K562 (cell line): ENCODE results near the gene BPIFB6. TPM values are rescaled to one million over a fixed set of nuclear protein-coding genes. Genes with fewer than 3 reads are reported as not detected.

Experiments used
- NFIC ChIP-seq: fragments of 450-650 bp; IDR thresholded peaks from 2 replicates; pipeline ENCODE4 v1.6.1; 2017; ENCODE audit warnings: mild to moderate bottlenecking, inconsistent platforms
- PRPF4 ChIP-seq: fragments of 200-400 bp; formaldehyde crosslinking; IDR thresholded peaks from one replicate; pipeline ENCODE4 v1.6.1; 2017; ENCODE audit warnings: low read length, low read depth, mild to moderate bottlenecking; ENCODE audit not compliant: insufficient read depth, poor library complexity, severe bottlenecking
- polyA plus RNA-seq, 8 experiments: library from polyadenylated mRNA; depleted of rRNA in 4 of 8; stranded (reverse) in 5 of 8; unstranded in 3 of 8; fragments of >200 nt; fragmentation: Nextera tagmentation in 2 of 8; fragmentation: Illumina TruSeq in 1 of 8; extraction: Ambion mirVana in 2 of 8; extraction: Trizol in 1 of 8; gene quantifications; 2 replicates each; pipeline versions ENCODE4 v1.2.1 to v1.2.3, GENCODE V29; 2011 to 2014; ENCODE audit warnings: inconsistent platforms in 1 of 8, missing spikeins in 1 of 8
- total RNA-seq, 7 experiments: library from RNA; depleted of rRNA in 6 of 7; stranded (reverse); fragments of >200 nt in 6 of 7; fragmentation: Illumina TruSeq in 2 of 7; extraction: Trizol in 2 of 7; gene quantifications; 2 replicates each; pipeline versions ENCODE4 v1.2.1 to v1.2.3, GENCODE V29; 2011 to 2021; ENCODE audit warnings: low replicate concordance in 1 of 7
- TF ChIP-seq, protein P1 (sequence below): fragments of 450-650 bp; IDR thresholded peaks from 2 replicates; pipeline ENCODE4 v1.6.1; 2016; ENCODE audit warnings: low read depth
- TF ChIP-seq, protein P2 (sequence below), 2 experiments: fragments of 450-650 bp in 1 of 2; IDR thresholded peaks; 2 replicates each; pipeline ENCODE4 v1.6.1; 2011 to 2017; ENCODE audit warnings: low read depth in 2 of 2, antibody characterized with exemption in 1 of 2, borderline replicate concordance in 1 of 2, low read length in 1 of 2, mild to moderate bottlenecking in 1 of 2, mixed read lengths in 1 of 2; ENCODE audit not compliant: control insufficient read depth in 1 of 2
- TF ChIP-seq, protein P3 (sequence below), 2 experiments: fragments of 450-650 bp; conservative IDR thresholded peaks; 2 replicates each; pipeline ENCODE4 v1.6.1; 2017; ENCODE audit warnings: mild to moderate bottlenecking in 2 of 2, moderate library complexity in 2 of 2

The BPIFB6 gene
- total and polyA plus RNA-seq, 9 of the 15 experiments (the other 6 are each of a cell fraction or from before 2014, with no cell fraction given): not detected

DNA sequence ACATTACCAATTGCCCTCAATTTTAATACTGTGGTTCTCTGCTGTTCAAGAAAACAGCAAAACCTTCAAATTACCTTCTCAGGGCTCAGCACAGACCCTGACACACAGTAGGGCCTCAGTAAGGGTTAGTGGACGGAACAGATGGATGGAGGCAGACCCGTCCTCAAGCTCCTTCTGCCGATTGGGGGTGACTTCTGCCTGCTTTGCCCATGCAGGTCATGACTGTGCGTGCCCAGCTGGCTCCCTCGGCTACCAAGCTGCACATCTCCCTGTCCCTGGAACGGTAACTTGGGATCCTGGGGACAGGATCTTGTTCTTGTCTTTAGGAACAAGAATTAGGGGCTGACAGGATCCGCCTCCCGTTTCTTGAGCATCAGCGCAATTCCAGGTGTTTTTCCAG, 38.2 kb downstream of the BPIFB6 start (continued):
- TF ChIP-seq, protein P1, sequence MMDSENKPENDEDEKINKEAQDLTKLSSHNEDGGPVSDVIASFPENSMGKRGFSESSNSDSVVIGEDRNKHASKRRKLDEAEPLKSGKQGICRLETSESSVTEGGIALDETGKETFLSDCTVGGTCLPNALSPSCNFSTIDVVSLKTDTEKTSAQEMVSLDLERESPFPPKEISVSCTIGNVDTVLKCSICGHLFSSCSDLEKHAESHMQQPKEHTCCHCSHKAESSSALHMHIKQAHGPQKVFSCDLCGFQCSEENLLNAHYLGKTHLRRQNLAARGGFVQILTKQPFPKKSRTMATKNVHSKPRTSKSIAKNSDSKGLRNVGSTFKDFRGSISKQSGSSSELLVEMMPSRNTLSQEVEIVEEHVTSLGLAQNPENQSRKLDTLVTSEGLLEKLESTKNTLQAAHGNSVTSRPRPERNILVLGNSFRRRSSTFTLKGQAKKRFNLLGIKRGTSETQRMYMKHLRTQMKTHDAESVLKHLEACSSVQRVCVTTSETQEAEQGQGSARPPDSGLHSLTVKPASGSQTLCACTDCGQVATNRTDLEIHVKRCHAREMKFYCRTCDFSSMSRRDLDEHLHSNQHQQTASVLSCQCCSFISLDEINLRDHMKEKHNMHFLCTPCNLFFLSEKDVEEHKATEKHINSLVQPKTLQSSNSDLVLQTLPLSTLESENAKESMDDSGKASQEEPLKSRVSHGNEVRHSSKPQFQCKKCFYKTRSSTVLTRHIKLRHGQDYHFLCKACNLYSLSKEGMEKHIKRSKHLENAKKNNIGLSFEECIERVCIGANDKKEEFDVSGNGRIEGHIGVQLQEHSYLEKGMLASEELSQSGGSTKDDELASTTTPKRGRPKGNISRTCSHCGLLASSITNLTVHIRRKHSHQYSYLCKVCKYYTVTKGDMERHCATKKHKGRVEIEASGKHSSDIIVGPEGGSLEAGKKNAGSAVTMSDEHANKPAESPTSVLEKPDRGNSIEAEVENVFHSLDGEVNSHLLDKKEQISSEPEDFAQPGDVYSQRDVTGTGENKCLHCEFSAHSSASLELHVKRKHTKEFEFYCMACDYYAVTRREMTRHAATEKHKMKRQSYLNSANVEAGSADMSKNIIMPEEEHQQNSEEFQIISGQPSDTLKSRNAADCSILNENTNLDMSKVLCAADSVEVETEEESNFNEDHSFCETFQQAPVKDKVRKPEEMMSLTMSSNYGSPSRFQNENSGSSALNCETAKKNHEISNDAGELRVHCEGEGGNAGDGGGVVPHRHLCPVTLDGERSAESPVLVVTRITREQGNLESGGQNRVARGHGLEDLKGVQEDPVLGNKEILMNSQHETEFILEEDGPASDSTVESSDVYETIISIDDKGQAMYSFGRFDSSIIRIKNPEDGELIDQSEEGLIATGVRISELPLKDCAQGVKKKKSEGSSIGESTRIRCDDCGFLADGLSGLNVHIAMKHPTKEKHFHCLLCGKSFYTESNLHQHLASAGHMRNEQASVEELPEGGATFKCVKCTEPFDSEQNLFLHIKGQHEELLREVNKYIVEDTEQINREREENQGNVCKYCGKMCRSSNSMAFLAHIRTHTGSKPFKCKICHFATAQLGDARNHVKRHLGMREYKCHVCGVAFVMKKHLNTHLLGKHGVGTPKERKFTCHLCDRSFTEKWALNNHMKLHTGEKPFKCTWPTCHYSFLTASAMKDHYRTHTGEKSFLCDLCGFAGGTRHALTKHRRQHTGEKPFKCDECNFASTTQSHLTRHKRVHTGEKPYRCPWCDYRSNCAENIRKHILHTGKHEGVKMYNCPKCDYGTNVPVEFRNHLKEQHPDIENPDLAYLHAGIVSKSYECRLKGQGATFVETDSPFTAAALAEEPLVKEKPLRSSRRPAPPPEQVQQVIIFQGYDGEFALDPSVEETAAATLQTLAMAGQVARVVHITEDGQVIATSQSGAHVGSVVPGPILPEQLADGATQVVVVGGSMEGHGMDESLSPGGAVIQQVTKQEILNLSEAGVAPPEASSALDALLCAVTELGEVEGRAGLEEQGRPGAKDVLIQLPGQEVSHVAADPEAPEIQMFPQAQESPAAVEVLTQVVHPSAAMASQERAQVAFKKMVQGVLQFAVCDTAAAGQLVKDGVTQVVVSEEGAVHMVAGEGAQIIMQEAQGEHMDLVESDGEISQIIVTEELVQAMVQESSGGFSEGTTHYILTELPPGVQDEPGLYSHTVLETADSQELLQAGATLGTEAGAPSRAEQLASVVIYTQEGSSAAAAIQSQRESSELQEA: no peak
- TF ChIP-seq, protein P2, sequence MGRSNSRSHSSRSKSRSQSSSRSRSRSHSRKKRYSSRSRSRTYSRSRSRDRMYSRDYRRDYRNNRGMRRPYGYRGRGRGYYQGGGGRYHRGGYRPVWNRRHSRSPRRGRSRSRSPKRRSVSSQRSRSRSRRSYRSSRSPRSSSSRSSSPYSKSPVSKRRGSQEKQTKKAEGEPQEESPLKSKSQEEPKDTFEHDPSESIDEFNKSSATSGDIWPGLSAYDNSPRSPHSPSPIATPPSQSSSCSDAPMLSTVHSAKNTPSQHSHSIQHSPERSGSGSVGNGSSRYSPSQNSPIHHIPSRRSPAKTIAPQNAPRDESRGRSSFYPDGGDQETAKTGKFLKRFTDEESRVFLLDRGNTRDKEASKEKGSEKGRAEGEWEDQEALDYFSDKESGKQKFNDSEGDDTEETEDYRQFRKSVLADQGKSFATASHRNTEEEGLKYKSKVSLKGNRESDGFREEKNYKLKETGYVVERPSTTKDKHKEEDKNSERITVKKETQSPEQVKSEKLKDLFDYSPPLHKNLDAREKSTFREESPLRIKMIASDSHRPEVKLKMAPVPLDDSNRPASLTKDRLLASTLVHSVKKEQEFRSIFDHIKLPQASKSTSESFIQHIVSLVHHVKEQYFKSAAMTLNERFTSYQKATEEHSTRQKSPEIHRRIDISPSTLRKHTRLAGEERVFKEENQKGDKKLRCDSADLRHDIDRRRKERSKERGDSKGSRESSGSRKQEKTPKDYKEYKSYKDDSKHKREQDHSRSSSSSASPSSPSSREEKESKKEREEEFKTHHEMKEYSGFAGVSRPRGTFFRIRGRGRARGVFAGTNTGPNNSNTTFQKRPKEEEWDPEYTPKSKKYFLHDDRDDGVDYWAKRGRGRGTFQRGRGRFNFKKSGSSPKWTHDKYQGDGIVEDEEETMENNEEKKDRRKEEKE (IDR thresholded peaks at IDR 0.05; ENCODE audit: borderline replicate concordance in 1 of 2, control insufficient read depth in 1 of 2, low read depth in 2 of 2, low read length in 1 of 2): no peak
- no peak for TF ChIP-seq PRPF4
- TF ChIP-seq, protein P3, sequence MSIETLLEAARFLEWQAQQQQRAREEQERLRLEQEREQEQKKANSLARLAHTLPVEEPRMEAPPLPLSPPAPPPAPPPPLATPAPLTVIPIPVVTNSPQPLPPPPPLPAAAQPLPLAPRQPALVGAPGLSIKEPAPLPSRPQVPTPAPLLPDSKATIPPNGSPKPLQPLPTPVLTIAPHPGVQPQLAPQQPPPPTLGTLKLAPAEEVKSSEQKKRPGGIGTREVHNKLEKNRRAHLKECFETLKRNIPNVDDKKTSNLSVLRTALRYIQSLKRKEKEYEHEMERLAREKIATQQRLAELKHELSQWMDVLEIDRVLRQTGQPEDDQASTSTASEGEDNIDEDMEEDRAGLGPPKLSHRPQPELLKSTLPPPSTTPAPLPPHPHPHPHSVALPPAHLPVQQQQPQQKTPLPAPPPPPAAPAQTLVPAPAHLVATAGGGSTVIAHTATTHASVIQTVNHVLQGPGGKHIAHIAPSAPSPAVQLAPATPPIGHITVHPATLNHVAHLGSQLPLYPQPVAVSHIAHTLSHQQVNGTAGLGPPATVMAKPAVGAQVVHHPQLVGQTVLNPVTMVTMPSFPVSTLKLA (conservative IDR thresholded peaks at IDR 0.05): no peak
- TF ChIP-seq NFIC: no peak
